ENCODE results near the gene DHRS2. TPM values are rescaled to one million over a fixed set of nuclear protein-coding genes. Genes with fewer than 3 reads are reported as not detected.

DHRS2 gene
- polyA plus RNA-seq, 1 donor from 2014 or later: not detected

DNA sequence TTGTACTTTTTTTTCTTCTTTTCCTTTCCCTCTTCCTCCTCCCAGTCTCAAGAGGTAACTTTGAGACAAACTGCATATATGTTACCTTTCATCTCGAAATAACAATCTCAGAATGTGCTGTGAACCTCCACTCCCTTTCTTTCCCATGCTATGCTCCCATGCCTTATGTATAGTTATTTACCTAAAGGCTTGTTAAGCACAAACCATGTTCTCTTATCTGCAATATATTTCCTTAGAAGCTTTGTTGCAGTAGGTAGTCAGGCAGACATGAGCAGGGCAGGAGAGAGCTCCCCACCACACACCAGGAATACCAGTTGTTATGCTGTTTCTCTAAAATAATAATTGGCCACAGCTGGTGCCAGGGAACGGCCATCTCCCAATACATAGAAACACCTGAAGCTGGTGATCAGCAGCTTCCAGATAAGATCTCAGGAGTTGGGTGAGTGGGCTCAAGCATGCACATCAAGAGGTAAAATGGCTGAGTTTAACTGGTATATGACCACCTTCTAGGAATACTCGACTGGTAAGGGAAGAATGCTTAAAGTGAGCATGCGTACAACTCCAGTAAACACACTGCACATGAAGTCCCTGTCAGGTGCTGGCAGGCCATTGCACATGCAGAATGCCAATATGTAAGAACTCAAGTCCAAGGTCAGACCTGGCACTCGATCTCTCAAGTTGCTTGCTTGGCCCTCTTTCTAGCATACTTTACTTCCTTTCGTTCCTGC, 14.8 kb upstream of the DHRS2 start:
- Mint-ChIP-seq H3K27me3 (peaks cover 7% of the 10 kb centered on the region), H3K4me3 (no peak overlapping the region), H3K36me3 (peaks cover 3% of the 10 kb centered on the region), H3K9me3 (peaks cover 4 to 16% (median 10%) of the 10 kb centered on the region in 3 donors), H3K27ac (peak overlapping the region in 1 of 3 donors; percentile 4), H3K4me1 (no peaks in the 10 kb centered on the region)

GRCh38 chr14:23621932-23622730, 14.0 kb upstream of the DHRS2 start:
- H3K9me3 Mint-ChIP-seq: peaks cover 4 to 16% (median 10%) of the 10 kb centered on the region in 3 donors
- H3K4me1 Mint-ChIP-seq: no peaks in the 10 kb centered on the region
- H3K27ac Mint-ChIP-seq: no peak overlapping the region
- peaks cover 9% of the 10 kb centered on the region for H3K27me3 Mint-ChIP-seq
- H3K4me3 Mint-ChIP-seq: no peak overlapping the region
- H3K36me3 Mint-ChIP-seq: peaks cover 3% of the 10 kb centered on the region

DNA sequence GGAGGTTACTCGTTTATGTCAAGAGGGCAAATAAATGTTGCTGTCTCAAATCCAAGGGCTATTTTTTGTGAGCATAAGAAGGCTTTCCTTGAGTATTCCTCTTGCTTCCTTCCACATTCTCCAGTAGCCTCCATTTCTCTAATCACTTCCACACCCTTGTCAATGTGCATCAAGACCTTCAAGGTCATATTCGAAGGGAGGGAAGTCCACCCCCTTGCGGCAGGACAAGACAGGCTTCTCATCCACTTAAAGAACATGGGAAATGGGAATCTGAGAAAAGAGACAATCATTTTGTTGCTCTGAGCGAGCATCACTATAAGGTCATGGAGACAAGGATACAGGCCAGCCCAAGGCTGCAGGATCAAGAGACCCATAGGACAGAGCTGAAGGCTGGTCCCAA, 13.2 kb upstream of the DHRS2 start:
- peaks cover 13% of the 10 kb centered on the region for H3K27me3 Mint-ChIP-seq
- no peak overlapping the region for H3K27ac Mint-ChIP-seq
- H3K4me3 Mint-ChIP-seq: no peak overlapping the region
- peaks cover 4 to 16% (median 10%) of the 10 kb centered on the region in 3 donors for H3K9me3 Mint-ChIP-seq
- peaks cover 3% of the 10 kb centered on the region for H3K36me3 Mint-ChIP-seq
- no peaks in the 10 kb centered on the region for H3K4me1 Mint-ChIP-seq

- peaks cover 11% of the 10 kb centered on the region for H3K27me3 Mint-ChIP-seq
- H3K4me1 Mint-ChIP-seq: no peaks in the 10 kb centered on the region
- peaks cover 3% of the 10 kb centered on the region for H3K36me3 Mint-ChIP-seq
- H3K27ac Mint-ChIP-seq: no peak overlapping the region
- peaks cover 4 to 16% (median 10%) of the 10 kb centered on the region in 3 donors for H3K9me3 Mint-ChIP-seq
- H3K4me3 Mint-ChIP-seq: no peak overlapping the region
Measured at GRCh38 chr14:23623962-23624361, 12.2 kb upstream of the DHRS2 start.

- Mint-ChIP-seq H3K4me1 (no peaks in the 10 kb centered on the region), H3K36me3 (peaks cover 3% of the 10 kb centered on the region), H3K4me3 (no peak overlapping the region), H3K9me3 (peaks cover 4 to 16% (median 10%) of the 10 kb centered on the region in 3 donors), H3K27ac (no peak overlapping the region), H3K27me3 (peaks cover 8% of the 10 kb centered on the region)
Measured at GRCh38 chr14:23624830-23625404, 11.2 kb upstream of the DHRS2 start.

DNA sequence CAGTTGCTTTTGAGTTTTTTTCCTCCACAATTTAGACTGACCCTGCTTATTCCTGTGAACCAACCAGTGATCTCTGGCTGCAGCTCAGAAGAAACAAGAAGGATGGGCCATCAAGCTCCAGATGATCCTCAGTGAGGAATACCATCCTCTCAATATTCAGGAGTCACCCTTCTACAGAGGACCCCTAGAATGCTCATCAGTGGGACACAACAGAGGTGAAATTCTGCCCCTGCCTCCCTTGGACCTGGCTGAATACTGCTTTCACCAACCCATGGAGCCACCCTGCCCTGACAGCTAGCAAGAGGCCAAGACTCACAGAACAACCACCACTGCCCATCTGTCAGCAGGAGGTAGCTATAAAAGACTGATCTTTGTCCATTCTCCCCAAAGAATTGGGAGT, 9.2 kb upstream of the DHRS2 start:
- H3K27ac Mint-ChIP-seq: no peak overlapping the region
- no peaks in the 10 kb centered on the region for H3K4me1 Mint-ChIP-seq
- H3K9me3 Mint-ChIP-seq: peaks cover 4 to 16% (median 10%) of the 10 kb centered on the region in 3 donors
- H3K27me3 Mint-ChIP-seq: peaks cover 8% of the 10 kb centered on the region
- H3K4me3 Mint-ChIP-seq: no peak overlapping the region
- peaks cover 3% of the 10 kb centered on the region for H3K36me3 Mint-ChIP-seq

GRCh38 chr14:23627961-23628360, 8.2 kb upstream of the DHRS2 start:
- Mint-ChIP-seq H3K36me3 (peaks cover 3% of the 10 kb centered on the region), H3K27me3 (peaks cover 9% of the 10 kb centered on the region), H3K9me3 (peaks cover 4 to 16% (median 10%) of the 10 kb centered on the region in 3 donors), H3K4me3 (no peak overlapping the region), H3K27ac (no peak overlapping the region), H3K4me1 (peaks cover 0 to 2% (median 0%) of the 10 kb centered on the region in 3 donors)

GRCh38 chr14:23629204-23629603, 7.0 kb upstream of the DHRS2 start:
- Mint-ChIP-seq H3K4me1 (peaks cover 0 to 2% (median 0%) of the 10 kb centered on the region in 3 donors), H3K9me3 (peaks cover 4 to 16% (median 9%) of the 10 kb centered on the region in 3 donors), H3K36me3 (peaks cover 2% of the 10 kb centered on the region), H3K4me3 (no peak overlapping the region), H3K27me3 (peaks cover 9% of the 10 kb centered on the region), H3K27ac (no peak overlapping the region)

- H3K36me3 Mint-ChIP-seq: peaks cover 2% of the 10 kb centered on the region
- no peak overlapping the region for H3K27ac Mint-ChIP-seq
- H3K4me3 Mint-ChIP-seq: no peak overlapping the region
- H3K9me3 Mint-ChIP-seq: peaks cover 1 to 10% (median 6%) of the 10 kb centered on the region in 3 donors
- H3K27me3 Mint-ChIP-seq: peaks cover 8% of the 10 kb centered on the region
- peaks cover 0 to 2% (median 0%) of the 10 kb centered on the region in 3 donors for H3K4me1 Mint-ChIP-seq
Measured at GRCh38 chr14:23629832-23630396, 6.2 kb upstream of the DHRS2 start.

GRCh38 chr14:23630687-23631086, 5.5 kb upstream of the DHRS2 start:
- no peaks in the 10 kb centered on the region for H3K36me3 Mint-ChIP-seq
- no peak overlapping the region for H3K27ac Mint-ChIP-seq
- H3K9me3 Mint-ChIP-seq: peaks cover 0 to 2% (median 2%) of the 10 kb centered on the region in 3 donors
- peaks cover 0 to 2% (median 0%) of the 10 kb centered on the region in 3 donors for H3K4me1 Mint-ChIP-seq
- H3K27me3 Mint-ChIP-seq: peaks cover 8% of the 10 kb centered on the region
- H3K4me3 Mint-ChIP-seq: no peak overlapping the region

DNA sequence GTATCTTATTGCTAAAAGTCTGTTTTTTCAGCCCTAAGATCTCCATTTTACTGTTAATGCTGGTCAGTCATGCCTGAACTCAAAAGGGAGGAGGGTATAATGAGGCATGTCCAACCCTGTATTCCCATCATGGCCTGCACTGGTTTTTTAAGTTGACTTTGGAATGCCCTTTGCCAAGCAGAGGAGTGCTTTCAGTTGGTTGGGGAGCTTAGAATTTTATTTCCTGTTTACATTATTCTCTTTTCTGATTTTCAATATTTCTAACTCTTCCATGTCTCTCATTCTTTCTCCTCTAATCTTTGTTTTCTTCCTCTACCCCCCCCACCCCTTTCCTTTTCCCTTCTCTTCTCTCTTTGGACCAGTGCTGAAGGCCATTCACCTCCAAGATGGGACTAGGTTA, 4.9 kb upstream of the DHRS2 start:
- H3K9me3 Mint-ChIP-seq: peaks cover 0 to 2% (median under 1%) of the 10 kb centered on the region in 3 donors
- H3K4me3 Mint-ChIP-seq: peak overlapping the region in 1 of 4 donors; percentile 39
- H3K36me3 Mint-ChIP-seq: no peaks in the 10 kb centered on the region
- H3K27me3 Mint-ChIP-seq: peaks cover 8% of the 10 kb centered on the region
- no peak overlapping the region for H3K27ac Mint-ChIP-seq
- H3K4me1 Mint-ChIP-seq: peaks cover 0 to 2% (median 0%) of the 10 kb centered on the region in 3 donors

DNA sequence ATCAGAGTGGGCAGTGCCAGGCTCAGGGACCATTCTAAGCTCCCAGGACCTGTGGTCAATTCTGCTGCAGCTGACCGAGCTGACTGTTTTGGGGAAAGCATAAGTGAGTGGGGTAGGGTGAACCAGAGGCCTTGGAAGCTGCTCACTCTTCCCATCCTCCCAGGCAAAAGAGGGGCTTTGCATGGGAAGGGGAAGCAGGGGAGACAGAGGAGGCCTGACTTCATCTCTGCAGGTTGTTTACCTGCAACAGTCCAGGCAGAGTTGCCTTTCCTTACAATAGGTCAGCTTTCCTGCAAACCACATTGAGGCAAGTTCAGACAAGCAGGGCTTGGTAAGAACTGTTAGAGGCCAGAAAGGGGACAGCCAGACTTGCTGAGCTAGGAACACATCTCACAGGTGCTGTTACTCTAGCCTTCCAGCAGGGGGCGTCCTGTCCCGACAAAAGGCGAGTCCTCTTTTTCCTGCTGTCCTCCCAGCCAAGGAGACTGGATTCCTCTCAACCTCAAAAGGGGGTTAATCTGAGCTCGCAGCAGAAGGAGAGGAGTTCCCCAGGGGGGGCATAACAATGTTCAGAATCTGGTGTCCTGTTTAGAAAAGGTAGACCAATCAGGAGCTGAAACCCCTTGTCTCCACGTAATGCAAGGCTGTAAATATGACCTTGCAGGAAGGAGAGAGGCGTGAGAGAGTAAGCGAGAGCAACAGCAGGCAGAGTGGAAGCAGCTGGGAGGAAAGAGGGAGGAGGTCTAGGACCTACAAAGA, 4.3 kb upstream of the DHRS2 start:
- Mint-ChIP-seq H3K9me3 (peaks cover 0 to 3% (median 2%) of the 10 kb centered on the region in 3 donors), H3K4me3 (peak overlapping the region in 1 of 4 donors; percentile 39), H3K27ac (peak overlapping the region in 1 of 3 donors; percentile 8), H3K4me1 (peaks cover 0 to 2% (median 0%) of the 10 kb centered on the region in 3 donors), H3K36me3 (no peaks in the 10 kb centered on the region), H3K27me3 (peaks cover 6% of the 10 kb centered on the region)

DNA sequence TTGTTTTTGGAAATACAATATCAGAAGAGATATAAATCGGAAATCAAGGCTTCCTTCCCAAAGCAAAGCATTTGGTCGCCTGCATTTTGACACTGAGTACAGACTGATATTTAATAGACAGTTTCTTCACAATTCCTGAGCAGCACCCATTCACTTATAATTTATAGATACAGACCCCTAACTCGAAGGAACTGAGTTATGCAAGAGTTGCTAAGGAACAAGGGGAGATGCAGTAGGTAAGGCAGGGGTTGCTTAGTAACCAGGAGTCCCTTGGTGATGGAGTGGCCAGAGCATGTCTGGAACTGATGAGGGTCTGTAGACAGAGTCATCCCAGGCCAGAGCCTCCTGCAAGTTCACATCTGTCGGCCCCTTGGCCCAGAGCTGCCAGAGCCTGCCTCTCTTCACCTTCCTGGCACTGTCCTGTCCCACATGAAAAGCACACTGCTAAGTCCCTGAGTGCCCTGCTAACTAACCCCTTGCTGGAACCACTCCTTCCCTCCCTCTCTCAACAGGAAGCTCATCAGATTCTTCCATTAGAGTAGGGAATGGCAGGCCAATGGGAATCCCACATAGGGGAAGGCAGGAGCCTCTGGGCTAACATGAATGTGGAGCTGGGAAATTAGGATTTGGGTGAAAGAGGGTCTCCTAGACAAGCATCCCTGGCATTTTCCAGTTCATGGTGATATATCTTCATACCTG, 3.6 kb upstream of the DHRS2 start:
- H3K9me3 Mint-ChIP-seq: peaks cover 0 to 3% (median 2%) of the 10 kb centered on the region in 3 donors
- H3K4me1 Mint-ChIP-seq: peaks cover 0 to 2% (median 0%) of the 10 kb centered on the region in 3 donors
- no peaks in the 10 kb centered on the region for H3K36me3 Mint-ChIP-seq
- no peak overlapping the region for H3K4me3 Mint-ChIP-seq
- peak overlapping the region in 1 of 3 donors; percentile 8 for H3K27ac Mint-ChIP-seq
- peaks cover 4% of the 10 kb centered on the region for H3K27me3 Mint-ChIP-seq

Measured in IgD-negative memory B cell (primary cell).